ENCODE measurements around the gene SLC25A45. TPM values are rescaled to one million over a fixed set of nuclear protein-coding genes. Genes with fewer than 3 reads are reported as not detected.
A peak's percentile ranks its signal among the peaks of the same experiment; 100 is the strongest.

Gene SLC25A45
- total and polyA plus RNA-seq, 2 of the 4 experiments (the other 2 are of a cell fraction), result 0.72 to 1.2 TPM

GRCh38 chr11:65429068-65429681, 46.7 kb upstream of the SLC25A45 start:
- Histone ChIP-seq H3K14ac (replicated peaks; ENCODE audit: low read depth, low read length) (peak overlapping the region; percentile 93), H3K4me3 (ENCODE audit: insufficient read depth, low read depth, low read length) (peak overlapping the region; percentile 38), H2AK9ac (replicated peaks; ENCODE audit: low read depth, low read length, poor library complexity) (no peak overlapping the region), H2AK5ac (ENCODE audit: low read depth, low read length) (no peak overlapping the region), H2BK20ac (ENCODE audit: low read depth, low read length) (no peak overlapping the region), H4K8ac (ENCODE audit: low read depth in 2 of 2, low read length in 2 of 2) (no peak overlapping the region), H3K27ac (ENCODE audit: insufficient read depth, low read length) (peak overlapping the region; percentile 28; the same call in 1 of the 2 replicates), H3K18ac (ENCODE audit: low read depth, low read length) (no peak overlapping the region), H2BK120ac (ENCODE audit: low read depth, low read length) (no peak overlapping the region), H2AFZ (replicated peaks; ENCODE audit: low read length, poor library complexity) (no peak overlapping the region), H3K9me3 (ENCODE audit: control insufficient read depth, insufficient read depth, low read length) (no peaks in the 10 kb centered on the region), H3K4me2 (ENCODE audit: low read depth, low read length) (peak overlapping the region; percentile 78), H3K9ac (ENCODE audit: low read depth, low read length) (peak overlapping the region; percentile 68), H3K56ac (ENCODE audit: extremely low read depth, insufficient read depth, low read length) (no peak overlapping the region), H4K91ac (ENCODE audit: insufficient read depth, low read depth, low read length) (no peak overlapping the region), H3K4me1 (ENCODE audit: control insufficient read depth, insufficient read depth, low read length) (peaks cover 2% of the 10 kb centered on the region; the same call in 1 of the 2 replicates), H4K5ac (ENCODE audit: low read depth, low read length) (no peak overlapping the region), H3K23ac (ENCODE audit: low read depth, low read length) (peak overlapping the region; percentile 93), H3K79me1 (ENCODE audit: low read depth in 1 of 2, low read length in 2 of 2) (peaks cover under 1 to 20% of the 10 kb centered on the region in 2 experiments; a peak in 2 of 4 replicates), H3K4ac (ENCODE audit: low read depth, low read length) (0 out of 2 replicates have a peak overlapping the region, but pooled peaks have one; percentile 40), H4K20me1 (ENCODE audit: insufficient read depth, low read length) (peaks cover 97% of the 10 kb centered on the region), H2BK15ac (ENCODE audit: low read depth, low read length) (no peak overlapping the region), H3K27me3 (ENCODE audit: control insufficient read depth, insufficient read depth, low read length) (no peaks in the 10 kb centered on the region), H3K9me1 (ENCODE audit: insufficient read depth, low read length) (no peaks in the 10 kb centered on the region; the same call in 1 of the 2 replicates), H2BK5ac (ENCODE audit: low read depth, low read length, poor library complexity, severe bottlenecking) (peak overlapping the region; percentile 64), H3K36me3 (ENCODE audit: control insufficient read depth, insufficient read depth, low read length) (peaks cover 35% of the 10 kb centered on the region)
- ChIA-PET POLR2A (ENCODE audit: unreplicated experiment) (interaction anchor here (1.7 kb wide), 1 partner anchor 79 kb away, joined by 5 read pairs; no protein-coding TSS in a partner anchor), CTCF (no interaction called here)
- intact Hi-C loops (cut with micrococcal nuclease) (no loop called here), in situ Hi-C loops (cut with MboI; ENCODE audit: low sequenced_read_pairs) (no loop called here), dilution Hi-C loops (cut with HindIII; ENCODE audit: low sequenced_read_pairs, unreplicated experiment) (no loop called here)
- ATAC-seq (ENCODE audit: low read depth), result no peak
- TF ChIP-seq RAD21 (IDR thresholded peaks at IDR 0.05; ENCODE audit: low read length) (no peak), SMC3 (IDR thresholded peaks at IDR 0.05; ENCODE audit: low read depth, low read length) (no peak), CHD1 (IDR thresholded peaks at IDR 0.05; ENCODE audit: low read depth, low read length) (peak; percentile 84; the same call in 1 of the 2 replicates), CEBPB (IDR thresholded peaks at IDR 0.05; ENCODE audit: low read depth, low read length) (peak; percentile 36; the same call in 1 of the 2 replicates), POLR2A (IDR thresholded peaks at IDR 0.05; ENCODE audit: low read depth, low read length) (peak; percentile 74)
- no CpG with 5 or more reads among the region's 9 CpGs for WGBS, 2 experiments (ENCODE audit: extremely low coverage in 2 of 2, insufficient read length in 1 of 2)
- no TSS peak for BruUV-seq (replicated peaks)
- DNase-seq, result peak; percentile 76
